DND-41 (cell line): ENCODE results near the gene UHRF1.
A peak's percentile ranks its signal among the peaks of the same experiment; 100 is the strongest.

Experiments used
- ATAC-seq: fragments of 200-7000 bp; cut with Tn5 transposase; 3 replicates; pipeline ENCODE4 v1.9.1; 2021; ENCODE audit warnings: low read depth; ENCODE audit not compliant: insufficient read depth
- DNase-seq: peaks from one replicate; pipeline ENCODE4 v3.0.0-alpha.2; 2020
- H2AFZ ChIP-seq: 2 replicates; pipeline ENCODE4 v1.6.0; 2012; ENCODE audit warnings: low read depth, low read length
- H3K27ac ChIP-seq: 2 replicates; pipeline ENCODE4 v1.5.1; 2012; ENCODE audit warnings: low read length, inconsistent platforms
- H3K27me3 ChIP-seq: fragments of 200-600 bp; sonication (generic); 2 replicates; pipeline ENCODE4 v1.6.0; 2012; ENCODE audit warnings: low read length, mild to moderate bottlenecking, inconsistent platforms; ENCODE audit not compliant: insufficient read depth, poor library complexity
- H3K36me3 ChIP-seq: 2 replicates; pipeline ENCODE4 v1.5.1; 2012; ENCODE audit warnings: low read length, inconsistent platforms; ENCODE audit not compliant: insufficient read depth
- H3K4me1 ChIP-seq: 2 replicates; pipeline ENCODE4 v1.5.1; 2012; ENCODE audit warnings: mild to moderate bottlenecking, low read length; ENCODE audit not compliant: insufficient read depth
- H3K4me2 ChIP-seq: 2 replicates; pipeline ENCODE4 v1.6.0; 2012; ENCODE audit warnings: mild to moderate bottlenecking, moderate library complexity, low read length, inconsistent platforms; ENCODE audit not compliant: insufficient read depth
- H3K4me3 ChIP-seq, 2 experiments: fragments of 200-600 bp in 1 of 2; shearing (Covaris generic) in 1 of 2; 2 replicates each; pipeline ENCODE4 v1.5.1; 2012 to 2016; ENCODE audit warnings: inconsistent platforms in 2 of 2, low read length in 2 of 2, mild to moderate bottlenecking in 2 of 2, low read depth in 1 of 2, moderate library complexity in 1 of 2
- H3K79me2 ChIP-seq: 2 replicates; pipeline ENCODE4 v1.6.0; 2012; ENCODE audit warnings: low read length, inconsistent platforms; ENCODE audit not compliant: insufficient read depth
- H3K9ac ChIP-seq: 2 replicates; pipeline ENCODE4 v1.6.0; 2012; ENCODE audit warnings: low read depth, mild to moderate bottlenecking, inconsistent platforms, low read length, moderate library complexity
- H3K9me3 ChIP-seq: 2 replicates; pipeline ENCODE4 v1.5.1; 2012; ENCODE audit warnings: low read length, moderate library complexity, mild to moderate bottlenecking, inconsistent platforms; ENCODE audit not compliant: insufficient read depth, severe bottlenecking
- H4K20me1 ChIP-seq: 2 replicates; pipeline ENCODE4 v1.6.0; 2012; ENCODE audit warnings: low read length; ENCODE audit not compliant: insufficient read depth
- CTCF ChIP-seq: IDR thresholded peaks from 2 replicates; pipeline ENCODE4 v1.5.1; 2012; ENCODE audit warnings: borderline replicate concordance, low read length, moderate library complexity, mild to moderate bottlenecking; ENCODE audit not compliant: poor library complexity, severe bottlenecking; ENCODE audit errors: extremely low read depth
- EZH2 ChIP-seq: IDR thresholded peaks from 3 replicates; pipeline ENCODE4 v1.6.1; 2012; ENCODE audit warnings: borderline replicate concordance, low read depth, mild to moderate bottlenecking, moderate library complexity, low read length, inconsistent platforms; ENCODE audit not compliant: severe bottlenecking

The UHRF1 gene

GRCh38 chr19:4969772-4970531 is 60.7 kb downstream of the UHRF1 start:
- Histone ChIP-seq H3K4me3 (peak overlapping the region; percentile 83 to 96), H3K4me1 (peaks cover 40% of the 10 kb centered on the region), H3K36me3 (peaks cover 4% of the 10 kb centered on the region), H4K20me1 (peaks cover 39% of the 10 kb centered on the region), H2AFZ (no peak overlapping the region), H3K27me3 (no peaks in the 10 kb centered on the region), H3K79me2 (peaks cover 59% of the 10 kb centered on the region), H3K4me2 (peak overlapping the region; percentile 85), H3K27ac (peak overlapping the region; percentile 74), H3K9ac (peak overlapping the region; percentile 68), H3K9me3 (no peaks in the 10 kb centered on the region)
- peak; percentile 27 for DNase-seq
- ATAC-seq = no peak
- no peak for TF ChIP-seq EZH2
- TF ChIP-seq CTCF = no peak

- peaks cover 40% of the 10 kb centered on the region for H3K4me1 ChIP-seq
- peaks cover 2% of the 10 kb centered on the region for H3K36me3 ChIP-seq
- no peak overlapping the region for H2AFZ ChIP-seq
- H4K20me1 ChIP-seq = peaks cover 44% of the 10 kb centered on the region
- ATAC-seq = no peak
- peak overlapping the region; percentile 85 for H3K4me2 ChIP-seq
- peak overlapping the region; percentile 68 for H3K9ac ChIP-seq
- H3K27me3 ChIP-seq = no peaks in the 10 kb centered on the region
- DNase-seq = no peak
- H3K27ac ChIP-seq = peak overlapping the region; percentile 74; the same call in 1 of the 2 replicates
- H3K9me3 ChIP-seq = no peaks in the 10 kb centered on the region
- peak overlapping the region; percentile 83 to 96; a peak in 3 of 4 replicates for H3K4me3 ChIP-seq
- peaks cover 68% of the 10 kb centered on the region for H3K79me2 ChIP-seq
- TF ChIP-seq EZH2 (no peak), CTCF (no peak)
Observed at GRCh38 chr19:4970558-4971423, 61.5 kb downstream of the UHRF1 start.

- no peaks in the 10 kb centered on the region for H3K27me3 ChIP-seq
- H4K20me1 ChIP-seq = peaks cover 50% of the 10 kb centered on the region
- DNase-seq (peak; percentile 51), ATAC-seq (no peak)
- H3K27ac ChIP-seq = no peak overlapping the region; the same call in 1 of the 2 replicates
- peak overlapping the region; percentile 68; the same call in 1 of the 2 replicates for H3K9ac ChIP-seq
- peak overlapping the region in 1 of 2 experiments; percentile 83; a peak in 1 of 4 replicates for H3K4me3 ChIP-seq
- H3K4me2 ChIP-seq = peak overlapping the region; percentile 85
- peaks cover 3% of the 10 kb centered on the region for H3K36me3 ChIP-seq
- no peaks in the 10 kb centered on the region for H3K9me3 ChIP-seq
- peaks cover 40% of the 10 kb centered on the region for H3K4me1 ChIP-seq
- no peak overlapping the region for H2AFZ ChIP-seq
- H3K79me2 ChIP-seq = peaks cover 74% of the 10 kb centered on the region
- TF ChIP-seq CTCF (no peak), EZH2 (no peak)
Observed at GRCh38 chr19:4971424-4971793, 62.1 kb downstream of the UHRF1 start.
